ENCODE data around the gene SEC22C. TPM values are rescaled to one million over a fixed set of nuclear protein-coding genes. Genes with fewer than 3 reads are reported as not detected.

The SEC22C gene
- polyA plus RNA-seq, 1 of the 3 experiments (the other 2 are of a cell fraction) = 28.5 TPM

GRCh38 chr3:42610976-42611375 lies 29.2 kb upstream of the SEC22C start (continued):
- TF ChIP-seq MXI1 (IDR thresholded peaks at IDR 0.05; ENCODE audit: low read depth, low read length) = no peak

- CTCF ChIA-PET = interaction anchor here (0.6 to 1.5 kb wide), 3 partner anchors 12 to 361 kb away, joined by 3 to 4 read pairs (median 3); no protein-coding TSS in a partner anchor
These were observed 26.8 kb upstream of the SEC22C start for GRCh38 chr3:42608581-42608980.

More at GRCh38 chr3:42608581-42608980, 26.8 kb upstream of the SEC22C start:
- Histone ChIP-seq H3K4me3 (ENCODE audit: low read depth in 2 of 2, low read length in 1 of 2) (no peak overlapping the region), H3K27ac (ENCODE audit: low read depth in 2 of 2, low read length in 1 of 2) (no peak overlapping the region), H3K9me3 (0 out of 2 replicates have a peak, but pooled peaks cover 5% of the 10 kb centered on the region), H3K9ac (no peak overlapping the region), H2AFZ (ENCODE audit: low read depth) (no peak overlapping the region), H3K4me1 (ENCODE audit: control insufficient read depth in 1 of 2, insufficient read depth in 2 of 2, low read depth in 1 of 2, low read length in 1 of 2) (peaks cover 0 to 9% of the 10 kb centered on the region in 2 experiments; a peak in 3 of 4 replicates), H3K9me2 (no peaks in the 10 kb centered on the region), H3F3A (replicated peaks; ENCODE audit: insufficient read depth) (peaks cover 20% of the 10 kb centered on the region), H3K27me3 (ENCODE audit: insufficient read depth) (no peaks in the 10 kb centered on the region), H3K79me2 (ENCODE audit: insufficient read depth) (peaks cover 100% of the 10 kb centered on the region), H3K4me2 (no peak overlapping the region), H3K36me3 (replicated peaks in 1 of 2; ENCODE audit: control insufficient read depth in 1 of 2, insufficient read depth in 2 of 2, low read length in 1 of 2) (peaks cover 22 to 42% of the 10 kb centered on the region in 2 experiments), H4K20me1 (ENCODE audit: insufficient read depth) (peaks cover 80% of the 10 kb centered on the region)
- TF ChIP-seq ELF1 (IDR thresholded peaks at IDR 0.05) (no peak), NFIC (IDR thresholded peaks at IDR 0.05; ENCODE audit: borderline replicate concordance) (no peak), RFX5 (IDR thresholded peaks at IDR 0.05; ENCODE audit: low read length) (no peak), EZH2phosphoT487 (IDR thresholded peaks at IDR 0.05; ENCODE audit: borderline replicate concordance, low read depth) (no peak), TAF1 (IDR thresholded peaks at IDR 0.05; ENCODE audit: borderline replicate concordance, low read depth, low read length) (no peak), SMC3 (IDR thresholded peaks at IDR 0.05; ENCODE audit: low read depth, low read length) (no peak), GABPA (IDR thresholded peaks at IDR 0.05; ENCODE audit: low read depth) (no peak), REST (IDR thresholded peaks at IDR 0.05; ENCODE audit: low read depth, low read length) (no peak), PBX3 (IDR thresholded peaks at IDR 0.05) (no peak), MXI1 (IDR thresholded peaks at IDR 0.05; ENCODE audit: low read depth, low read length) (no peak), CTCF (IDR thresholded peaks at IDR 0.05) (no peak), EP300 (IDR thresholded peaks at IDR 0.05; ENCODE audit: borderline replicate concordance in 1 of 2, low read depth in 1 of 2, low read length in 1 of 2) (no peak)
- POLR2A ChIA-PET = no interaction called here
- 85% methylated on average over 5 of the region's 5 CpGs for WGBS (ENCODE audit: low lambda C conversion rate)
- no peak for DNase-seq

All from SK-N-SH (cell line).